ENCODE results near the gene NUP93.

Gene NUP93

GRCh38 chr16:56710181-56710737 lies 19.7 kb upstream of the NUP93 start:
- Histone ChIP-seq H3K4me1 (ENCODE audit: low read length) (no peaks in the 10 kb centered on the region), H4K20me1 (ENCODE audit: insufficient read depth, low read length) (no peaks in the 10 kb centered on the region), H3K9ac (ENCODE audit: low read length) (no peak overlapping the region), H3K27ac (ENCODE audit: low read length) (no peak overlapping the region), H3K9me3 (replicated peaks; ENCODE audit: insufficient read depth, low read length) (no peaks in the 10 kb centered on the region), H3K79me2 (ENCODE audit: low read length) (no peaks in the 10 kb centered on the region), H3F3A (ENCODE audit: insufficient read depth, low read length) (no peaks in the 10 kb centered on the region), H3K4me2 (ENCODE audit: low read depth, low read length) (no peak overlapping the region), H3K27me3 (replicated peaks; ENCODE audit: insufficient read depth, low read length) (no peaks in the 10 kb centered on the region), H3K36me3 (replicated peaks; ENCODE audit: insufficient read depth, low read length) (no peaks in the 10 kb centered on the region), H3K4me3 (ENCODE audit: low read length) (no peak overlapping the region), H3K9me2 (replicated peaks; ENCODE audit: insufficient read depth, low read length) (no peaks in the 10 kb centered on the region), H2AFZ (ENCODE audit: low read length) (no peak overlapping the region)
- TF ChIP-seq EZH2 (optimal IDR thresholded peaks at IDR 0.05; ENCODE audit: low read depth, low read length) (no peak), EZH2phosphoT487 (IDR thresholded peaks at IDR 0.05; ENCODE audit: low read length) (no peak)
- TF ChIP-seq, protein P1, sequence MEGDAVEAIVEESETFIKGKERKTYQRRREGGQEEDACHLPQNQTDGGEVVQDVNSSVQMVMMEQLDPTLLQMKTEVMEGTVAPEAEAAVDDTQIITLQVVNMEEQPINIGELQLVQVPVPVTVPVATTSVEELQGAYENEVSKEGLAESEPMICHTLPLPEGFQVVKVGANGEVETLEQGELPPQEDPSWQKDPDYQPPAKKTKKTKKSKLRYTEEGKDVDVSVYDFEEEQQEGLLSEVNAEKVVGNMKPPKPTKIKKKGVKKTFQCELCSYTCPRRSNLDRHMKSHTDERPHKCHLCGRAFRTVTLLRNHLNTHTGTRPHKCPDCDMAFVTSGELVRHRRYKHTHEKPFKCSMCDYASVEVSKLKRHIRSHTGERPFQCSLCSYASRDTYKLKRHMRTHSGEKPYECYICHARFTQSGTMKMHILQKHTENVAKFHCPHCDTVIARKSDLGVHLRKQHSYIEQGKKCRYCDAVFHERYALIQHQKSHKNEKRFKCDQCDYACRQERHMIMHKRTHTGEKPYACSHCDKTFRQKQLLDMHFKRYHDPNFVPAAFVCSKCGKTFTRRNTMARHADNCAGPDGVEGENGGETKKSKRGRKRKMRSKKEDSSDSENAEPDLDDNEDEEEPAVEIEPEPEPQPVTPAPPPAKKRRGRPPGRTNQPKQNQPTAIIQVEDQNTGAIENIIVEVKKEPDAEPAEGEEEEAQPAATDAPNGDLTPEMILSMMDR (IDR thresholded peaks at IDR 0.05; ENCODE audit: low read length): no peak
- DNase-seq: no peak

DNA sequence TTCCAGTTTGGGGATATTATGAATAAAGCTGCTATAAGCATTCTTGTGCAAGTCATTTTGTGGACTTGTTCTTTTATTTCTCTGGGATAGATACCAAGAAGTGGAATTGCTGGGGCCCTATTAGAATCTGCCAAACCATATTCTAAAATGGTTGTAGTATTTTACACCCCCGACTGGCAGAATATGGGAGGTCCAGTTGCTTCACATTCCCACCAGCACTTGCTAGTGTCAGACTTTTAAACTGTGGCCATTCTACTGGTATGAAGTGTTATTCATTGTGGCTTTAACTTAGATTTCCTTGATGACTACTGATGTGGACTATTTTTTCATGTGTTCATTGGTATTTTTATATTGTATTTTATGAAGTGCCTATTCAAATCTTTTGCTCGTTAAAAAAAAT lies 18.1 kb upstream of the NUP93 start:
- no peak overlapping the region for H3K27ac ChIP-seq (ENCODE audit: low read length)
- no peak for DNase-seq

DNA sequence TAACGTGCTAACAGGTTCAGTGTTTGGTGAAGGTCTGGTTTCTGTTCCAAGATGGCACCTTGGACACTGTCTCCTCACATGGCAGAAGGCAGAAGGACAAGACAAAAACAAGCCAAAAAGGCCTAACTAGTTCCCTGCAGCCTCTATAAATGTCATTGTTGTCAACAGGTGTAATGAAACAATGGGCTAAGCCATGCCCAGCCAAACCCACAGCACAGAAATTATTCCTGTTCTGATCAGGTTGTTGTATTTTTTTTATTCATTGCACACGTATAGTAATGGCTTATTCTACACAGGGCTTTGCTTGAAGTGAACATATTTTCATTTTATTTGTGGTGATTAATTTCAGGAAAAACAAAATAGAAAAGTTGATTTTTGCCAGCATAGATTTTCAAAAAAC lies 16.1 kb upstream of the NUP93 start:
- H3K9me3 ChIP-seq (replicated peaks; ENCODE audit: insufficient read depth, low read length): no peaks in the 10 kb centered on the region
- no peak overlapping the region for H3K4me3 ChIP-seq (ENCODE audit: low read length)
- H3K4me2 ChIP-seq (ENCODE audit: low read depth, low read length): no peak overlapping the region
- TF ChIP-seq, protein P1 (IDR thresholded peaks at IDR 0.05; ENCODE audit: low read length): no peak
- TF ChIP-seq EZH2phosphoT487 (IDR thresholded peaks at IDR 0.05; ENCODE audit: low read length) (no peak), EZH2 (optimal IDR thresholded peaks at IDR 0.05; ENCODE audit: low read depth, low read length) (no peak)
- no peaks in the 10 kb centered on the region for H4K20me1 ChIP-seq (ENCODE audit: insufficient read depth, low read length)
- no peaks in the 10 kb centered on the region for H3F3A ChIP-seq (ENCODE audit: insufficient read depth, low read length)
- H3K27ac ChIP-seq (ENCODE audit: low read length): no peak overlapping the region
- H3K4me1 ChIP-seq (ENCODE audit: low read length): no peaks in the 10 kb centered on the region
- no peaks in the 10 kb centered on the region for H3K79me2 ChIP-seq (ENCODE audit: low read length)
- no peaks in the 10 kb centered on the region for H3K27me3 ChIP-seq (replicated peaks; ENCODE audit: insufficient read depth, low read length)
- H3K36me3 ChIP-seq (replicated peaks; ENCODE audit: insufficient read depth, low read length): no peaks in the 10 kb centered on the region
- H2AFZ ChIP-seq (ENCODE audit: low read length): no peak overlapping the region
- no peak for DNase-seq
- H3K9ac ChIP-seq (ENCODE audit: low read length): no peak overlapping the region
- H3K9me2 ChIP-seq (replicated peaks; ENCODE audit: insufficient read depth, low read length): no peaks in the 10 kb centered on the region

More for the DNA sequence above, 18.1 kb upstream of the NUP93 start:
- no peaks in the 10 kb centered on the region for H4K20me1 ChIP-seq (ENCODE audit: insufficient read depth, low read length)
- TF ChIP-seq, protein P1 (IDR thresholded peaks at IDR 0.05; ENCODE audit: low read length): no peak
- TF ChIP-seq EZH2phosphoT487 (IDR thresholded peaks at IDR 0.05; ENCODE audit: low read length): no peak
- TF ChIP-seq EZH2 (optimal IDR thresholded peaks at IDR 0.05; ENCODE audit: low read depth, low read length): no peak
- no peak overlapping the region for H3K4me3 ChIP-seq (ENCODE audit: low read length)
- no peaks in the 10 kb centered on the region for H3K27me3 ChIP-seq (replicated peaks; ENCODE audit: insufficient read depth, low read length)
- no peak overlapping the region for H3K4me2 ChIP-seq (ENCODE audit: low read depth, low read length)
- H3K79me2 ChIP-seq (ENCODE audit: low read length): no peaks in the 10 kb centered on the region
- no peaks in the 10 kb centered on the region for H3K9me3 ChIP-seq (replicated peaks; ENCODE audit: insufficient read depth, low read length)
- no peaks in the 10 kb centered on the region for H3F3A ChIP-seq (ENCODE audit: insufficient read depth, low read length)
- H3K4me1 ChIP-seq (ENCODE audit: low read length): no peaks in the 10 kb centered on the region
- no peak overlapping the region for H3K9ac ChIP-seq (ENCODE audit: low read length)
- no peak overlapping the region for H2AFZ ChIP-seq (ENCODE audit: low read length)
- H3K9me2 ChIP-seq (replicated peaks; ENCODE audit: insufficient read depth, low read length): no peaks in the 10 kb centered on the region
- no peaks in the 10 kb centered on the region for H3K36me3 ChIP-seq (replicated peaks; ENCODE audit: insufficient read depth, low read length)

All from MM.1S (cell line).